Spleen (tissue), 7 donors: ENCODE results near the gene CDC37.

ENCODE experiments used
- POLR2A ChIP-seq, 3 donors: fragments of 450-650 bp; IDR thresholded peaks; one replicate each; pipeline ENCODE4 v1.5.1; 2017; ENCODE audit warnings: antibody characterized with exemption in 3 of 3, mild to moderate bottlenecking in 1 of 3
- TF ChIP-seq, protein P1 (sequence below), 11 experiments: fragments of 200-600 bp in 7 of 11; fragments of 450-650 bp in 4 of 11; sonication (generic) in 4 of 11; IDR thresholded peaks in 8 of 11; conservative IDR thresholded peaks in 3 of 11; 1 replicate in 7 of 11; 2 replicates in 4 of 11; pipeline versions ENCODE4 v1.4.0 to v1.8.0; 2016 to 2021; ENCODE audit warnings: antibody characterized with exemption in 11 of 11, inconsistent platforms in 4 of 11, mild to moderate bottlenecking in 1 of 11
- donor health status: DM: no; HTN: no; CAD: no; lungs with moderate emphysema.
- donor health status: DM: no; HTN: no; CAD: no.
- donor health status: DM: no; HTN: no; CAD: no.

DNA sequence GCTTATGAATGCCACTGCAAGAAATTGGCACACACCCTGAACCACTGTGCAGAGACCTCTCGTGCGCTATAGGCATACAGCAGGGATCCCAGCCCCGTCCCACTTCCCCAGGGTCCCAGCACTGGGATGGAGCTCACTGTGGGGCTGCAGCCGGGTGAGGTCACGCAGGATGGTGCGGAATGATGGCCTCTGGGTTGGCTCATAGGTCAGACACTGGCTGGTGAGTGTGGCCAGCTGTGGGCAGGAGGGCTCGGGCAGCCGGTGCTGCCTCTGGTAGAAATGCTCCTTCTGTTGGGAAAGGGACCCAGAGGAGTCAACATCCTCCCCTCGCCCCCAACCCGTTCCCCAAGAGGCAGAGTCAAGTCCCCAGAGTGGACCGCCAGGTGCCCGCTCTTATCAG is 46.9 kb downstream of the CDC37 start:
- TF ChIP-seq, protein P1, sequence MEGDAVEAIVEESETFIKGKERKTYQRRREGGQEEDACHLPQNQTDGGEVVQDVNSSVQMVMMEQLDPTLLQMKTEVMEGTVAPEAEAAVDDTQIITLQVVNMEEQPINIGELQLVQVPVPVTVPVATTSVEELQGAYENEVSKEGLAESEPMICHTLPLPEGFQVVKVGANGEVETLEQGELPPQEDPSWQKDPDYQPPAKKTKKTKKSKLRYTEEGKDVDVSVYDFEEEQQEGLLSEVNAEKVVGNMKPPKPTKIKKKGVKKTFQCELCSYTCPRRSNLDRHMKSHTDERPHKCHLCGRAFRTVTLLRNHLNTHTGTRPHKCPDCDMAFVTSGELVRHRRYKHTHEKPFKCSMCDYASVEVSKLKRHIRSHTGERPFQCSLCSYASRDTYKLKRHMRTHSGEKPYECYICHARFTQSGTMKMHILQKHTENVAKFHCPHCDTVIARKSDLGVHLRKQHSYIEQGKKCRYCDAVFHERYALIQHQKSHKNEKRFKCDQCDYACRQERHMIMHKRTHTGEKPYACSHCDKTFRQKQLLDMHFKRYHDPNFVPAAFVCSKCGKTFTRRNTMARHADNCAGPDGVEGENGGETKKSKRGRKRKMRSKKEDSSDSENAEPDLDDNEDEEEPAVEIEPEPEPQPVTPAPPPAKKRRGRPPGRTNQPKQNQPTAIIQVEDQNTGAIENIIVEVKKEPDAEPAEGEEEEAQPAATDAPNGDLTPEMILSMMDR (IDR thresholded peaks at IDR 0.05 in 8 of 11, conservative IDR thresholded peaks at IDR 0.05 in 3 of 11), result no peak
- no peak for TF ChIP-seq POLR2A (IDR thresholded peaks at IDR 0.05)
